PFSK-1 (cell line): ENCODE data around the gene MYMX.

Source experiments
- FOXP2 ChIP-seq: optimal IDR thresholded peaks from 2 replicates; pipeline ENCODE3; 2011; ENCODE audit warnings: borderline replicate concordance, control low read depth, inconsistent platforms; ENCODE audit not compliant: insufficient read depth; ENCODE audit errors: extremely low read length, extremely low read depth
- POLR2AphosphoS5 ChIP-seq: IDR thresholded peaks from 2 replicates; pipeline ENCODE4 v1.6.1; 2012; ENCODE audit warnings: low read depth, mild to moderate bottlenecking, control low read depth, low read length, moderate library complexity
- REST ChIP-seq, 2 experiments: IDR thresholded peaks; 2 replicates each; pipeline versions ENCODE4 v1.6.1 to v1.8.0; 2011 to 2012; ENCODE audit warnings: low read depth in 2 of 2, low read length in 2 of 2, control low read depth in 1 of 2, inconsistent platforms in 1 of 2, mild to moderate bottlenecking in 1 of 2, moderate library complexity in 1 of 2; ENCODE audit not compliant: insufficient read depth in 1 of 2
- SIN3A ChIP-seq: IDR thresholded peaks from 2 replicates; pipeline ENCODE4 v1.6.1; 2012; ENCODE audit warnings: mild to moderate bottlenecking, low read length, moderate library complexity, borderline replicate concordance; ENCODE audit not compliant: insufficient read depth
- TAF1 ChIP-seq: IDR thresholded peaks from 2 replicates; pipeline ENCODE4 v1.6.1; 2012; ENCODE audit warnings: low read length, control low read depth, borderline replicate concordance; ENCODE audit not compliant: insufficient read depth

Gene MYMX

GRCh38 chr6:44237021-44237812 is 20.5 kb downstream of the MYMX start:
- TF ChIP-seq TAF1: no peak
- TF ChIP-seq FOXP2: peak; percentile 2
- peak; percentile 45; the same call in 1 of the 2 replicates for TF ChIP-seq SIN3A
- TF ChIP-seq POLR2AphosphoS5: peak; percentile 80; the same call in 1 of the 2 replicates
- no peak for TF ChIP-seq REST (IDR thresholded peaks at IDR 0.05; ENCODE audit: insufficient read depth in 1 of 2, low read depth in 2 of 2, low read length in 2 of 2)

GRCh38 chr6:44237813-44238433 is 21.2 kb downstream of the MYMX start:
- TF ChIP-seq REST (IDR thresholded peaks at IDR 0.05; ENCODE audit: insufficient read depth in 1 of 2, low read depth in 2 of 2, low read length in 2 of 2) (no peak), POLR2AphosphoS5 (peak; percentile 80), TAF1 (no peak), FOXP2 (peak; percentile 85), SIN3A (no peak)

- TF ChIP-seq SIN3A (no peak), FOXP2 (no peak), REST (IDR thresholded peaks at IDR 0.05; ENCODE audit: insufficient read depth in 1 of 2, low read depth in 2 of 2, low read length in 2 of 2) (no peak), POLR2AphosphoS5 (no peak), TAF1 (no peak)
Observed at GRCh38 chr6:44238687-44239350, 22.1 kb downstream of the MYMX start.

GRCh38 chr6:44243345-44243744 is 26.6 kb downstream of the MYMX start:
- no peak for TF ChIP-seq SIN3A
- TF ChIP-seq FOXP2: no peak
- no peak for TF ChIP-seq TAF1
- TF ChIP-seq POLR2AphosphoS5: no peak
- TF ChIP-seq REST (IDR thresholded peaks at IDR 0.05; ENCODE audit: insufficient read depth in 1 of 2, low read depth in 2 of 2, low read length in 2 of 2): no peak
